GM21717 (cell line): ENCODE results near the gene ANKRD37.

Experiments used
- ATAC-seq: cut with Tn5 transposase; IDR thresholded peaks from one replicate; pipeline ENCODE4 v1.9.1; 2021; ENCODE audit warnings: mild to moderate bottlenecking, moderate library complexity; ENCODE audit not compliant: unreplicated experiment

Gene ANKRD37

GRCh38 chr4:185412412-185412811 lies 15.8 kb downstream of the ANKRD37 start:
- no peak for ATAC-seq

- ATAC-seq = no peak
Measured at GRCh38 chr4:185416955-185417354, 20.3 kb downstream of the ANKRD37 start.

DNA sequence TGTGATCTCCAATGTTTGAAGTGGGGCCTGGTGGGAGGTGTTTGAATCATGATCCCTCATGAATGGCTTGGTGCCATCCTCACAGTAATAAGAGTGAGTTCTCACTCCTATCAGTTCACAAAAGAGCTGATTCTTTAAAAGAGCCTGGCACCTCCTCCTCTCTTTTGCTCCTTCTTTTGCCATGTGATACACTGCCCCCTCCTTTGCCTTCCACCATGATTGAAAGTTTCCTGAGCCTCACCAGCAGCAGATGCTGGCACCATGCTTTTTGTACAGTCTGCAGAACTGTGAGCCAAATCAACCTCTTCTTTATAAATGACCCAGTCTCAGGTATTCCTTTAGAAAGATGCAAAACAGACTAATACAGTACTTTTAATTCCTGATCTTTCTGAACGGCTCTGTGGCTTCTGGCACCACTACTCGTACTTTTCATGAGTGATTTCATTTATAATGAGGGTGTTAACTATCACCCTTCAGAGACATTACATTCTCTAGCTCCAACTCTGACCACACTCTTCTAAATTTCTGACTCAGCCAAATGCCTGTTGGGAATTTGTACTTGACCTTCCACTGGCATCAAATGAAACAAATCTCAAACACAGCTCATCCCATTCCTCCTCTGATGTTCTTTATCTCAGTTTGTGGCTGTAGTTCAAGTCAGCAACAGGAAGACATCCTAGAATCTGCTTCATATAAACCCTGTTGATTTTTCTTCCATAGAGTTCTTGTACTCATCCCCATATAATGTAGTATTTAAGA lies 24.9 kb downstream of the ANKRD37 start:
- no peak for ATAC-seq

- ATAC-seq = peak; percentile 17
Measured at GRCh38 chr4:185424905-185425646, 28.4 kb downstream of the ANKRD37 start.

DNA sequence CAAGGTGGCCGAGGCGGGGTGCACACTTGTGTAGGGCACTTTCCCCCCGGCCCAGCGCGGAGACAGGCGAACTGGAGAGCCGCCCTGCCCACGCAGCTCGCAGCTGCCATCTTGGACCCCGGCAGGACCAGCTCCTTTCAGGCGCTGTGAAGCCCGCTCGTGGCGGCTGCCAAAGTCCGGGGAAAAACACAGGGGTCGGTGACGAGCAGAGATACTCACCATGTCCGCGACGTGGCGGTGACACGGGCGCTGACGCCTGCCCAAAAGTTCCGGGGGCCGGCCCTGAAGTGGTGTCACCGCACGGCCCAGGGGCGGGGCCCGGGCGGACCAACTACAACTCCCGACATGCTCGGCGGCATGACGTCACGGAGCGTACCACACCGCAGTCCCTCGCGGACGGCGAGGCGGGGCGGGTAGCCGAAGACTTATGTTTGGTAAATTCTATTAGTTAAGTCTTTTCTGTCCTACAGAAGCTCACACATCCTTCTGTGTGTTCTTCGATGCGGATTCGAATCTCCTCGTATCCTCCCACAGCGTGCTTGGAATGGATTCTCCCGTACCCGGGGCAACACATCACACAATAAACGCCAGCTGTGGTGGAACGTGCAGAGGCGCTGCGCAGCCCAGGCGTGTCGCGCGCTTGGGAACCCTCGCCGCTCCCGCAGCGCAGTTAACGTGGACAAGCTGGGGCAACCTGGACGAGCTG lies 29.2 kb downstream of the ANKRD37 start, which contains the start of gene UFSP2:
TSS of gene UFSP2 (minus strand) at position 318 of the 706 bp plus-strand sequence. CDS start at position 222, 96 bp downstream.
- peak; percentile 93 for ATAC-seq

GRCh38 chr4:185426960-185427688 lies 30.5 kb downstream of the ANKRD37 start:
- no peak for ATAC-seq

DNA sequence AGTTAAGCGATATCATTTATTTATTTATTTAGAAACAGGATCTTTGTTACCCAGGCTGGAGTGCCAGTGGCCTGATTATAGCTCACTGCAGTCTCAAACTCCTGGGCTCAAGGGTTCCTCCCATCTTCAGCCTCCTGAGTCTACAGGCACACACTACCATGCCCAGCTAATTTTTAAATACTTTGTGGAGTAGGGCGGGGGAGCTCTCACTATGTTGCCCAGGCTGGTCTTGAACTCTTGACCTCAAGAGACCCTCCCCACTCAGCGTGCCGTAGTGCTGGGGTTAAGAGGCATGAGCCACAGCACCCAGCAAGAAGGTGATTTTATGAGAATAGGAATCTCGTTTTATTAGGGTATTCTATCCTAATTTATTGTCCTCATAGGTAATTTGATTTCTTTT lies 33.0 kb downstream of the ANKRD37 start:
- no peak for ATAC-seq

DNA sequence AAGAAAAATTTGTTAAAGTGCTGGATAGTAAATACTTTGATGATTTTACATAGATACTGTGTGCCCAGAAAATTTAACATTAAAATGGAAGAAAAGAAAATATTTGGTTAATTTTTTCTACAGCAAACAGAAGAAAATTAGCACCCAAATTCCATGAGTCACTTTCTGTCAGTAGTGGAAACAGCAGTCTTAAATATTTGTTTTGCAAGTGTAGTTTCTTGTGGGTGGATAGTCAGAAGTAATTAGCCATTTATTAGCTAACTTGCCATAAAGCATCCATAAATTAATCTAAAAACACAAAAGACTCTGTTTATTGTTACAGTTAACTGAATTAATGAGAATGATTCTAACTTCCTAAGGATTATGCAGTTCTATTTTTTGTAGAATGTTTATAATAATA lies 38.8 kb downstream of the ANKRD37 start:
- no peak for ATAC-seq

DNA sequence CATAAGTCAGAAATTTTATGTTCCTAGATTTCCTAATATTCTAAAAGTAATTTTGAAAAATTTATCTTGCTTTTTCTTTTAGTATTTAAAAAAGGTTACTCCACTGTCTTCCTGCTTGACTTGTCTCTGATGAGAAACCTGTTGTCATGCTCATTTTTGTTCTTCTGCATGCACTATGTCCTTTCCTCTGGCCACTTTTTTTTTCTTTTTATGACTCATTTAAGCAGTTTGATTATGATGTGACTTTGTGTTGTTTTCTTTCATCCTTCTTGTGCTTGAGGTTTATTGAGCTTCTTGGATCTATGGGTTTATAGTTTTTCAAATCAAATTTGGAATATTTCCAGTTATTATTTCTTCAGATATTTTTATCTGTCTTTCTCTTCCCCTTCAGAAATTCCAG lies 41.2 kb downstream of the ANKRD37 start:
- peak; percentile 55 for ATAC-seq

GRCh38 chr4:185441479-185441878 lies 44.8 kb downstream of the ANKRD37 start:
- no peak for ATAC-seq

DNA sequence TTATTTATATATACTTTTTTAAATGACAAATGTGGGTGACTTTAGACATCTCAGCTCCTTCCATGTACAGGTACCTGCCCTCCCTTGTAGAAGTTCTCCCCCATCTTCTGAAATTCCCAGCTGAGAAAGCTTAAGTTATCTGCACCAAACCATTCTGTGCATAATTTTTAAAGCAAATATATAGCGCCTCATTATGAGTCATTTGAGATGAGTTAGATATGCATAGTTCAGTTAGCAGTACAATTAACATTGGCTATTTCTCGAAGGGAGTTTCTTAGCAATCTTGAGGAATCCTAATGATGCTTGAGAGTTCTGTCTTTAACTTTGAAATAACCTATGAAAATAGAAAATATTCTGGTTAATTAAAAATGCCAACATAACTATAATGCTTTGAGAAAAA lies 48.6 kb downstream of the ANKRD37 start:
- no peak for ATAC-seq
